Measurements from ENCODE around the gene GRID2IP.
A peak's percentile ranks its signal among the peaks of the same experiment; 100 is the strongest.

GRID2IP gene

GRCh38 chr7:6520163-6520981 lies 30.9 kb downstream of the GRID2IP start:
- H3K27ac ChIP-seq = no peak overlapping the region
- TF ChIP-seq CTCF (conservative IDR thresholded peaks at IDR 0.05) = no peak
- TF ChIP-seq ZFX (IDR thresholded peaks at IDR 0.05) = no peak

GRCh38 chr7:6516387-6516983 lies 34.8 kb downstream of the GRID2IP start:
- TF ChIP-seq CTCF (conservative IDR thresholded peaks at IDR 0.05) = peak; percentile 93
- TF ChIP-seq ZFX (IDR thresholded peaks at IDR 0.05) = no peak
- H3K27ac ChIP-seq = no peak overlapping the region

GRCh38 chr7:6513541-6513940 lies 37.7 kb downstream of the GRID2IP start:
- no peak for TF ChIP-seq ZFX (IDR thresholded peaks at IDR 0.05)
- no peak for TF ChIP-seq CTCF (conservative IDR thresholded peaks at IDR 0.05)
- H3K27ac ChIP-seq = no peak overlapping the region

- TF ChIP-seq ZFX (IDR thresholded peaks at IDR 0.05) (no peak), CTCF (conservative IDR thresholded peaks at IDR 0.05) (no peak)
- H3K27ac ChIP-seq = no peak overlapping the region
Observed at GRCh38 chr7:6512892-6513291, 38.4 kb downstream of the GRID2IP start.

GRCh38 chr7:6510476-6511133 lies 40.7 kb downstream of the GRID2IP start:
- TF ChIP-seq ZFX (IDR thresholded peaks at IDR 0.05) = no peak
- no peak for TF ChIP-seq CTCF (conservative IDR thresholded peaks at IDR 0.05)
- H3K27ac ChIP-seq = no peak overlapping the region

GRCh38 chr7:6508950-6509349 lies 42.3 kb downstream of the GRID2IP start:
- no peak for TF ChIP-seq CTCF (conservative IDR thresholded peaks at IDR 0.05)
- TF ChIP-seq ZFX (IDR thresholded peaks at IDR 0.05) = no peak
- no peak overlapping the region for H3K27ac ChIP-seq

- TF ChIP-seq ZFX (IDR thresholded peaks at IDR 0.05) (no peak), CTCF (conservative IDR thresholded peaks at IDR 0.05) (no peak)
- H3K27ac ChIP-seq = no peak overlapping the region
Observed at GRCh38 chr7:6508539-6508938, 42.7 kb downstream of the GRID2IP start.

Measured in C4-2B (cell line).